Panc1 (cell line): ENCODE measurements around the gene COL6A2.

Experiments
- POLR2AphosphoS5 ChIP-seq: IDR thresholded peaks from 2 replicates; pipeline ENCODE4 v1.6.1; 2012; ENCODE audit warnings: mild to moderate bottlenecking, low read depth, low read length, moderate library complexity
- TCF7L2 ChIP-seq: IDR thresholded peaks from 2 replicates; pipeline ENCODE4 v1.6.1; 2011; ENCODE audit warnings: mild to moderate bottlenecking, low read depth, low read length, inconsistent platforms
- TF ChIP-seq, protein P1 (sequence below): fragments of 450-650 bp; IDR thresholded peaks from 2 replicates; pipeline ENCODE4 v1.5.1; 2017; ENCODE audit warnings: mild to moderate bottlenecking

DNA sequence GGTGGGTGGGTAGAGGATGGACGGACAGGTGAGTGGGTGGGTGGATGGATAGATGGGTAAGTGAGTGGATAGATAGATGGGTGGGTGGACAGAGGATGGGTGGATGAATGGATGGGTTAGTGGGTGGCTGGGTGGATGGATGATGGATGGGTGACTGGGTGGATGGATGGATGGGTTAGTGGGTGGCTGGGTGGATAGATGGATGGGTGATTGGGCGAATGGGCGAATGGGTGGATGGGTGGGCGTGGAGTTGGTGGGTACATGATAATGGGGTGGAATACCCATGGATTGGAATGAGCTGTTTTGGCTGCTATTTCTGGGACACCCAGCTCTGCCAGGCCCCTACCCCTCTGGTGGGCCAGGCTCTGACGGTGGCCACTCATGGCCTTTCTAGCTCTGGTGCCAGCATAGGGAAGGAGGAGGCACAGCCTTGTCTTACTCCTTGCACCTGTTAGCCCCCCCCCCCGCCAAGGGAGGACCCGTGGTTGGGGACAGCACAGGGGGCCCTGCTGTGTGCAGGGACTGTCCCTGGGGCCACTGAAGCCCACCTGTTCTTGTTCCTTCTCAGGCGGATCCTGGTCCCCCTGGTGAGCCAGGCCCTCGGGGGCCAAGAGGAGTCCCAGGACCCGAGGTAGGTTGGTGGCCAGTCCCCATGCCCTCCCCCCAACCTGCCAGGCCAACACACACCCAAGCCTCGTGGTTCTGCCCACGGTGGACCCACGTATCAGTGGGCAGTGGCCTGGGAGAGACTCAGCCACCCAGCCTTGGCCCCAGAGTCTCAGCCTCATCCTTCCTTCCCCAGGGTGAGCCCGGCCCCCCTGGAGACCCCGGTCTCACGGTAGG lies 26.4 kb downstream of the COL6A2 start:
- TF ChIP-seq, protein P1, sequence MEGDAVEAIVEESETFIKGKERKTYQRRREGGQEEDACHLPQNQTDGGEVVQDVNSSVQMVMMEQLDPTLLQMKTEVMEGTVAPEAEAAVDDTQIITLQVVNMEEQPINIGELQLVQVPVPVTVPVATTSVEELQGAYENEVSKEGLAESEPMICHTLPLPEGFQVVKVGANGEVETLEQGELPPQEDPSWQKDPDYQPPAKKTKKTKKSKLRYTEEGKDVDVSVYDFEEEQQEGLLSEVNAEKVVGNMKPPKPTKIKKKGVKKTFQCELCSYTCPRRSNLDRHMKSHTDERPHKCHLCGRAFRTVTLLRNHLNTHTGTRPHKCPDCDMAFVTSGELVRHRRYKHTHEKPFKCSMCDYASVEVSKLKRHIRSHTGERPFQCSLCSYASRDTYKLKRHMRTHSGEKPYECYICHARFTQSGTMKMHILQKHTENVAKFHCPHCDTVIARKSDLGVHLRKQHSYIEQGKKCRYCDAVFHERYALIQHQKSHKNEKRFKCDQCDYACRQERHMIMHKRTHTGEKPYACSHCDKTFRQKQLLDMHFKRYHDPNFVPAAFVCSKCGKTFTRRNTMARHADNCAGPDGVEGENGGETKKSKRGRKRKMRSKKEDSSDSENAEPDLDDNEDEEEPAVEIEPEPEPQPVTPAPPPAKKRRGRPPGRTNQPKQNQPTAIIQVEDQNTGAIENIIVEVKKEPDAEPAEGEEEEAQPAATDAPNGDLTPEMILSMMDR, result no peak
- TF ChIP-seq TCF7L2, result no peak
- TF ChIP-seq POLR2AphosphoS5, result no peak
